Spleen (tissue), 7 donors: ENCODE data around the gene ADPRS.

ENCODE experiments used
- CTCF ChIP-seq, 11 experiments: fragments of 200-600 bp in 7 of 11; fragments of 450-650 bp in 4 of 11; sonication (generic) in 4 of 11; IDR thresholded peaks in 8 of 11; conservative IDR thresholded peaks in 3 of 11; 1 replicate in 7 of 11; 2 replicates in 4 of 11; pipeline versions ENCODE4 v1.4.0 to v1.8.0; 2016 to 2021; ENCODE audit warnings: antibody characterized with exemption in 11 of 11, inconsistent platforms in 4 of 11, mild to moderate bottlenecking in 1 of 11
- POLR2A ChIP-seq, 3 donors: fragments of 450-650 bp; IDR thresholded peaks; one replicate each; pipeline ENCODE4 v1.5.1; 2017; ENCODE audit warnings: antibody characterized with exemption in 3 of 3, mild to moderate bottlenecking in 1 of 3
- POLR2AphosphoS5 ChIP-seq, 3 donors: sonication (generic); formaldehyde crosslinking; IDR thresholded peaks; one replicate each; pipeline ENCODE4 v1.5.1; 2017; ENCODE audit warnings: antibody characterized with exemption in 3 of 3
- donor health status: DM: no; HTN: no; CAD: no; lungs with moderate emphysema.
- donor health status: DM: no; HTN: no; CAD: no.
- donor health status: DM: no; HTN: no; CAD: no.

DNA sequence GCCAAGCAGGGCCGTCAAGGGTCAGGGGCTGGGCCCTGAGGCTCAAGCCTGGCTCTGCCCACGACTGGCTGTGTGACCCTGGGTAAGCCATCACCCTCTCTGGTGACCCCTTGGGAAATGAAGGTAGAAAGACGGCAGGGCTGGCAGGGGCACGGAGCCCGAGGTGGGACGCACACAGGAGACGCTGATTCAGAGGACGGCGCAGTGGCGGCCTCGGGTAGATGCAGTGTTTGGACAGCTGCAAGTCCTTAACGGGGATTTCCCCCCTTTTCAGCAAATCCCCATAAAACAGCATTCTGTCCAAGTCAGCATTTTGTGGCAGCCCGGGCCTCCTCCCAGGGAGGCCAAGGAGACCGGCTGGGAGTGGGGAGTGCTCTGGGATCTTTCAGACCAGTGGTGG is 19.6 kb downstream of the ADPRS start:
- TF ChIP-seq CTCF (IDR thresholded peaks at IDR 0.05 in 8 of 11, conservative IDR thresholded peaks at IDR 0.05 in 3 of 11) (no peak), POLR2A (IDR thresholded peaks at IDR 0.05) (no peak), POLR2AphosphoS5 (IDR thresholded peaks at IDR 0.05) (no peak)
